WTC11 (cell line): ENCODE results near the gene OTOS.

ENCODE experiments used
- ESRRA ChIP-seq: sonication (generic); formaldehyde crosslinking; IDR thresholded peaks from 2 replicates; pipeline ENCODE4 v1.8.1; 2022; ENCODE audit warnings: mild to moderate bottlenecking, missing genetic modification reagents, borderline replicate concordance
- ETV6 ChIP-seq: sonication (generic); formaldehyde crosslinking; IDR thresholded peaks from 2 replicates; pipeline ENCODE4 v1.8.1; 2022; ENCODE audit warnings: mild to moderate bottlenecking, missing genetic modification reagents
- FOXK1 ChIP-seq: sonication (generic); formaldehyde crosslinking; IDR thresholded peaks from 2 replicates; pipeline ENCODE4 v1.8.0; 2022; ENCODE audit warnings: mild to moderate bottlenecking, moderate library complexity, missing genetic modification reagents
- MAX ChIP-seq: sonication (generic); formaldehyde crosslinking; IDR thresholded peaks from 2 replicates; pipeline ENCODE4 v1.8.0; 2022; ENCODE audit warnings: mild to moderate bottlenecking, missing genetic modification reagents
- NFATC4 ChIP-seq: fragments of 250-450 bp; sonication (Bioruptor Pico); IDR thresholded peaks from 2 replicates; pipeline ENCODE4 v1.9.0; 2021; ENCODE audit warnings: mild to moderate bottlenecking
- SMAD3 ChIP-seq: sonication (generic); formaldehyde crosslinking; IDR thresholded peaks from 2 replicates; pipeline ENCODE4 v1.8.0; 2022; ENCODE audit warnings: missing genetic modification reagents, mild to moderate bottlenecking, borderline replicate concordance
- TEAD4 ChIP-seq: sonication (generic); formaldehyde crosslinking; IDR thresholded peaks from 2 replicates; pipeline ENCODE4 v1.8.0; 2022; ENCODE audit warnings: mild to moderate bottlenecking, missing genetic modification reagents
- ZNF232 ChIP-seq: sonication (generic); formaldehyde crosslinking; IDR thresholded peaks from 2 replicates; pipeline ENCODE4 v1.8.0; 2022; ENCODE audit warnings: mild to moderate bottlenecking, missing genetic modification reagents
- TF ChIP-seq, protein P1 (sequence below): sonication (generic); formaldehyde crosslinking; IDR thresholded peaks from 2 replicates; pipeline ENCODE4 v1.8.0; 2022; ENCODE audit warnings: missing genetic modification reagents
- TF ChIP-seq, protein P2 (sequence below): sonication (generic); formaldehyde crosslinking; IDR thresholded peaks from 2 replicates; pipeline ENCODE4 v1.8.1; 2022; ENCODE audit warnings: low read depth, mild to moderate bottlenecking, moderate library complexity, missing genetic modification reagents, borderline replicate concordance
- TF ChIP-seq, protein P3 (sequence below): fragments of 200-600 bp; IDR thresholded peaks from 2 replicates; pipeline ENCODE4 v1.8.0; 2022; ENCODE audit warnings: antibody characterized with exemption
- TF ChIP-seq, protein P4 (sequence below): fragments of 250-450 bp; sonication (Bioruptor Pico); IDR thresholded peaks from 2 replicates; pipeline ENCODE4 v2.1.2; 2022; ENCODE audit warnings: mild to moderate bottlenecking, moderate library complexity
- TF ChIP-seq, protein P5 (sequence below): sonication (generic); formaldehyde crosslinking; IDR thresholded peaks from 2 replicates; pipeline ENCODE4 v1.8.1; 2022; ENCODE audit warnings: mild to moderate bottlenecking, moderate library complexity, missing genetic modification reagents

DNA sequence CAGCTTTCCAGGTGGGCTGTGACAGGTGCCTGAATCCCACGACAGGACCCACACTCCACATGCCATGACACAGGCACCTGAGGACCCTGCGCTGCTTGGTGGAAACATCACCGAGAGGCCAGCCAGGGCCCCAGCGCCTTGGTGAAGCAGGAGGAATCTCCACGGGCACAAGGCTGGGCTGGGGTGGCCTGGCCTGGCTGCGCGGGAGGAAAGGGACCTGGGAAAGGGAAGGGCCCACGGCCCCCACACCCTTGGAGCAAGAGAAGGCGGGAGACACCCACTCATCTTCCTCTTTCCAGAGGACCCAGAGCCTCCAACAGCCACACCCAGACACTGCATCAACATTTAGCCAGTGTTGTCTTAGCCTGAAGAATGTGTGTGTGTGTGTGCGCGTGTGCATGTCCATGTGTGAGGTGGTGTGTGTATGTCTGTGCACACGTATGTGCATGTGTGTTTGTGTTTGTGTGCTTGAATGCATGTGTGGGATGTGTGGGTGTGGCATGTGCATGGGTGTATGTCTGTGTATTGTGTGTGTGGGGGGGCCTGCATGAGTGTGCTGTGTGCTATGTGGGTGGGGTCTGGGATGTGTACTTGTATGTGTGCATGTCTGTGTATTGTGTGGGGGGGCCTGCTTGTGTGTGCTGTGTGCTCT, 6.3 kb upstream of the OTOS start:
- TF ChIP-seq, protein P1, sequence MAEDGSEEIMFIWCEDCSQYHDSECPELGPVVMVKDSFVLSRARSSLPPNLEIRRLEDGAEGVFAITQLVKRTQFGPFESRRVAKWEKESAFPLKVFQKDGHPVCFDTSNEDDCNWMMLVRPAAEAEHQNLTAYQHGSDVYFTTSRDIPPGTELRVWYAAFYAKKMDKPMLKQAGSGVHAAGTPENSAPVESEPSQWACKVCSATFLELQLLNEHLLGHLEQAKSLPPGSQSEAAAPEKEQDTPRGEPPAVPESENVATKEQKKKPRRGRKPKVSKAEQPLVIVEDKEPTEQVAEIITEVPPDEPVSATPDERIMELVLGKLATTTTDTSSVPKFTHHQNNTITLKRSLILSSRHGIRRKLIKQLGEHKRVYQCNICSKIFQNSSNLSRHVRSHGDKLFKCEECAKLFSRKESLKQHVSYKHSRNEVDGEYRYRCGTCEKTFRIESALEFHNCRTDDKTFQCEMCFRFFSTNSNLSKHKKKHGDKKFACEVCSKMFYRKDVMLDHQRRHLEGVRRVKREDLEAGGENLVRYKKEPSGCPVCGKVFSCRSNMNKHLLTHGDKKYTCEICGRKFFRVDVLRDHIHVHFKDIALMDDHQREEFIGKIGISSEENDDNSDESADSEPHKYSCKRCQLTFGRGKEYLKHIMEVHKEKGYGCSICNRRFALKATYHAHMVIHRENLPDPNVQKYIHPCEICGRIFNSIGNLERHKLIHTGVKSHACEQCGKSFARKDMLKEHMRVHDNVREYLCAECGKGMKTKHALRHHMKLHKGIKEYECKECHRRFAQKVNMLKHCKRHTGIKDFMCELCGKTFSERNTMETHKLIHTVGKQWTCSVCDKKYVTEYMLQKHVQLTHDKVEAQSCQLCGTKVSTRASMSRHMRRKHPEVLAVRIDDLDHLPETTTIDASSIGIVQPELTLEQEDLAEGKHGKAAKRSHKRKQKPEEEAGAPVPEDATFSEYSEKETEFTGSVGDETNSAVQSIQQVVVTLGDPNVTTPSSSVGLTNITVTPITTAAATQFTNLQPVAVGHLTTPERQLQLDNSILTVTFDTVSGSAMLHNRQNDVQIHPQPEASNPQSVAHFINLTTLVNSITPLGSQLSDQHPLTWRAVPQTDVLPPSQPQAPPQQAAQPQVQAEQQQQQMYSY (CRISPR knock-in tag), result no peak
- TF ChIP-seq, protein P2, sequence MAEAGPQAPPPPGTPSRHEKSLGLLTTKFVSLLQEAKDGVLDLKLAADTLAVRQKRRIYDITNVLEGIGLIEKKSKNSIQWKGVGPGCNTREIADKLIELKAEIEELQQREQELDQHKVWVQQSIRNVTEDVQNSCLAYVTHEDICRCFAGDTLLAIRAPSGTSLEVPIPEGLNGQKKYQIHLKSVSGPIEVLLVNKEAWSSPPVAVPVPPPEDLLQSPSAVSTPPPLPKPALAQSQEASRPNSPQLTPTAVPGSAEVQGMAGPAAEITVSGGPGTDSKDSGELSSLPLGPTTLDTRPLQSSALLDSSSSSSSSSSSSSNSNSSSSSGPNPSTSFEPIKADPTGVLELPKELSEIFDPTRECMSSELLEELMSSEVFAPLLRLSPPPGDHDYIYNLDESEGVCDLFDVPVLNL (CRISPR knock-in tag), result no peak
- TF ChIP-seq, protein P3, sequence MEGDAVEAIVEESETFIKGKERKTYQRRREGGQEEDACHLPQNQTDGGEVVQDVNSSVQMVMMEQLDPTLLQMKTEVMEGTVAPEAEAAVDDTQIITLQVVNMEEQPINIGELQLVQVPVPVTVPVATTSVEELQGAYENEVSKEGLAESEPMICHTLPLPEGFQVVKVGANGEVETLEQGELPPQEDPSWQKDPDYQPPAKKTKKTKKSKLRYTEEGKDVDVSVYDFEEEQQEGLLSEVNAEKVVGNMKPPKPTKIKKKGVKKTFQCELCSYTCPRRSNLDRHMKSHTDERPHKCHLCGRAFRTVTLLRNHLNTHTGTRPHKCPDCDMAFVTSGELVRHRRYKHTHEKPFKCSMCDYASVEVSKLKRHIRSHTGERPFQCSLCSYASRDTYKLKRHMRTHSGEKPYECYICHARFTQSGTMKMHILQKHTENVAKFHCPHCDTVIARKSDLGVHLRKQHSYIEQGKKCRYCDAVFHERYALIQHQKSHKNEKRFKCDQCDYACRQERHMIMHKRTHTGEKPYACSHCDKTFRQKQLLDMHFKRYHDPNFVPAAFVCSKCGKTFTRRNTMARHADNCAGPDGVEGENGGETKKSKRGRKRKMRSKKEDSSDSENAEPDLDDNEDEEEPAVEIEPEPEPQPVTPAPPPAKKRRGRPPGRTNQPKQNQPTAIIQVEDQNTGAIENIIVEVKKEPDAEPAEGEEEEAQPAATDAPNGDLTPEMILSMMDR, result no peak
- TF ChIP-seq ESRRA (CRISPR knock-in tag) (no peak), NFATC4 (CRISPR knock-in tag) (no peak), ZNF232 (no peak), FOXK1 (CRISPR knock-in tag) (no peak), MAX (CRISPR knock-in tag) (no peak), TEAD4 (no peak), ETV6 (CRISPR knock-in tag) (no peak), SMAD3 (CRISPR knock-in tag) (no peak)
- TF ChIP-seq, protein P4, sequence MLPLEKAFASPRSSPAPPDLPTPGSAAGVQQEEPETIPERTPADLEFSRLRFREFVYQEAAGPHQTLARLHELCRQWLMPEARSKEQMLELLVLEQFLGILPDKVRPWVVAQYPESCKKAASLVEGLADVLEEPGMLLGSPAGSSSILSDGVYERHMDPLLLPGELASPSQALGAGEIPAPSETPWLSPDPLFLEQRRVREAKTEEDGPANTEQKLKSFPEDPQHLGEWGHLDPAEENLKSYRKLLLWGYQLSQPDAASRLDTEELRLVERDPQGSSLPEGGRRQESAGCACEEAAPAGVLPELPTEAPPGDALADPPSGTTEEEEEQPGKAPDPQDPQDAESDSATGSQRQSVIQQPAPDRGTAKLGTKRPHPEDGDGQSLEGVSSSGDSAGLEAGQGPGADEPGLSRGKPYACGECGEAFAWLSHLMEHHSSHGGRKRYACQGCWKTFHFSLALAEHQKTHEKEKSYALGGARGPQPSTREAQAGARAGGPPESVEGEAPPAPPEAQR, result no peak
- TF ChIP-seq, protein P5, sequence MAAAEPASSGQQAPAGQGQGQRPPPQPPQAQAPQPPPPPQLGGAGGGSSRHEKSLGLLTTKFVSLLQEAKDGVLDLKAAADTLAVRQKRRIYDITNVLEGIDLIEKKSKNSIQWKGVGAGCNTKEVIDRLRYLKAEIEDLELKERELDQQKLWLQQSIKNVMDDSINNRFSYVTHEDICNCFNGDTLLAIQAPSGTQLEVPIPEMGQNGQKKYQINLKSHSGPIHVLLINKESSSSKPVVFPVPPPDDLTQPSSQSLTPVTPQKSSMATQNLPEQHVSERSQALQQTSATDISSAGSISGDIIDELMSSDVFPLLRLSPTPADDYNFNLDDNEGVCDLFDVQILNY (CRISPR knock-in tag), result no peak
